GM19025 (cell line): ENCODE results near the gene KCNB1.

Source experiments
- ATAC-seq: cut with Tn5 transposase; IDR thresholded peaks from one replicate; pipeline ENCODE4 v1.9.1; 2021; ENCODE audit warnings: mild to moderate bottlenecking, low read depth, moderate library complexity; ENCODE audit not compliant: unreplicated experiment

KCNB1 gene

GRCh38 chr20:49501917-49502316, 19.4 kb upstream of the KCNB1 start:
- ATAC-seq: no peak

DNA sequence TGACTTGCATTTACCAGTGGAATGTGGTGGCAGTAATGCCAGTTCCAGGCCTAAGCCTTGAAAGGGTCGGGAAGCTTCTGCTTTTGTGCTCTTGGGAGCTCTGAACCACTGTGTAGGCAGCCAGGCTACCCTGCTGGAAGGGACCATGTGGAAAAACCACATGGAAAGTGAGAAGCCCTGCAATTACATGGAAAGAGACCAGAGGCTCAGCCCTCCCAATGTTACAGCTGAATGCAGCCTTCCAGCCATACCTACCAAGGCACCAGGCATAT, 14.9 kb upstream of the KCNB1 start:
- no peak for ATAC-seq

GRCh38 chr20:49496553-49497397, 14.3 kb upstream of the KCNB1 start:
- ATAC-seq: no peak

GRCh38 chr20:49496043-49496442, 13.6 kb upstream of the KCNB1 start:
- no peak for ATAC-seq

GRCh38 chr20:49490689-49491088, 8.2 kb upstream of the KCNB1 start:
- ATAC-seq: no peak

DNA sequence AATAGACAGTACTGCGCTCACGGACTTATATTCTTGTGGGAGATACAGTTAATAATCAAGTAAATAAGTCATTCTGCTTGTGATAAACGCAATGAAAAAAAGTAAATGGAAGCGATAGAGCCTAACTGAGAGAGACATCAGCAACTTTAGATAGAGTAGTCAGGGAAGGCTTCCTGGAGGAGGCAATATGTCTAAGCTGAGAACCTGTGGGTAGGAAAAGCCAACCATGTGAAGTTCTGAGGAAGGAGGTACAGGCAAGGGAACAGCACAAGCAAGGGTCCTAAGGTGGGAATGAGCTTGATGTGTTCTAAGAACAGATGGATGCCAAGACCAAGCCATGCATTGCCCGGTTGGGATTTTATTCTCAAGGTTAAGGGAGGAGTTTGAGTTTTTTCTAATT, 7.2 kb upstream of the KCNB1 start:
- no peak for ATAC-seq

GRCh38 chr20:49486064-49486463, 3.6 kb upstream of the KCNB1 start:
- ATAC-seq: no peak

GRCh38 chr20:49485563-49485962, 3.1 kb upstream of the KCNB1 start:
- no peak for ATAC-seq

DNA sequence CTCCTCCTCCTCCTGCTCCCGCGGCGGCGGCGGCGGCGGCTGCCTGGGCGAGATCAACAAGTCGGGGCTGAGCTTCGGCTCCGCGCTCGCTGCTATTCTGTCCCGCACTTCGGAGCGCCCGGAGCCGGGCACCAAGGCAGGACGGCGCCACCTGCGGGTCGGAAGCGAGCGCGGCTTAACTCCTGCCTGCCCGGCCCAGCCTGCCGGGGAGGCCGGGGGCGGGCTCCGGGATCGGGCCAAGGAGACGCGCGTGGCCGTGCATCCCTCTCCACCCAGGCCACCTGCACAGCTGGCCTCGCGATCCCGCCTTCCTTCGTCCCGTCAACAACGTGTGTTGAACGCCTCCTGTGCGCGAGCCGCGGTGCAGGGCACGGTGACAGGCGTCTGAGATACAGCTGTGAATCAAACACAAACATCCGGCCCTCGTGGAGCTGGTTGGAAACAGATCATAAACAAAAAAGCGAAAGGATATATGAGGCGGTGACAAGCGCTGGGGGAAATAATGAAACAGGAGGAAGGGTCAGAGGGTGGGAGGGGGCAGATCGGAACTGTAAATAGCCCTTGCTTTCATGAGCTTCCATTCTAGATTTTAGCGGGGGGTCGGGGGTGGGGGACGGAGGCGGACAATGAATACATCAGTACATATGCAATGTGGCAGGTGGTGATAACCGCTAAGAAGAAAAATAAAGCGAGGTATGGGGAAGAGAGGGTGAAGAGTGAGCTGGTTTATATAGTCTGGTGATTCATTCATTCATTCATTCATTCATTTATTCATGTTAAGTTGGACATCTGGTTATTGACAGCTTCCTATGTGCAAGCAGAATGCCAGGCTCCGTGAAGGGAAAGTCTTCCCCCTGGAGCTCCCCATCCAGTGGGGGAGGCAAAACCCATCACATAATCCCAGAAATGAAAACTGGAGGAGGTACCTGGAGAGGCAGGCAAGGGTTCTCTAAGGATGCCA, 2.0 kb upstream of the KCNB1 start:
- no peak for ATAC-seq

- ATAC-seq: no peak
These were observed 1.2 kb upstream of the KCNB1 start for GRCh38 chr20:49483696-49484123.

GRCh38 chr20:49483018-49483695, 689 bp upstream of the KCNB1 start:
- no peak for ATAC-seq

DNA sequence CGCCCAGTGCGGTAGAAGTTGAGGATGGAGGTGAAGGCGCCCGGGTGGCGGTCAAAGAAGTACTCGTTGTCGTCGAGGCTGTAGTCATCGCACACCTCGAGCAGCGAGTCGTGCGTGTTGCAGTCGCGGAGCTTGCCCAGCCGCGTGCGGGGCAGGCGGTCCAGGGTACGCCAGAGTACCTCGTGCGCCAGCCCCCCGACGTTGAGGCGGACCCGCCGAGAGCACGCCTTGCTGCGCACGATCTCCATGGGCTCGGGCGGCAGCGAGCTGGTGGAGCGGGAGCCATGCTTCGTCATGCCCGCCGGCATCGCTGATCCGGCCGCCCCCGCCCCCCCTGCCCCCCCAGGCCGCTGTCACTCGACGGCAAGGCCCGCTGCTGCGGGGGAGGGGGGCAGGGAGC, 295 bp downstream of the KCNB1 start:
- no peak for ATAC-seq

GRCh38 chr20:49481116-49481515, 1.4 kb downstream of the KCNB1 start:
- no peak for ATAC-seq

- no peak for ATAC-seq
These were observed 2.2 kb downstream of the KCNB1 start for GRCh38 chr20:49480236-49480635.

DNA sequence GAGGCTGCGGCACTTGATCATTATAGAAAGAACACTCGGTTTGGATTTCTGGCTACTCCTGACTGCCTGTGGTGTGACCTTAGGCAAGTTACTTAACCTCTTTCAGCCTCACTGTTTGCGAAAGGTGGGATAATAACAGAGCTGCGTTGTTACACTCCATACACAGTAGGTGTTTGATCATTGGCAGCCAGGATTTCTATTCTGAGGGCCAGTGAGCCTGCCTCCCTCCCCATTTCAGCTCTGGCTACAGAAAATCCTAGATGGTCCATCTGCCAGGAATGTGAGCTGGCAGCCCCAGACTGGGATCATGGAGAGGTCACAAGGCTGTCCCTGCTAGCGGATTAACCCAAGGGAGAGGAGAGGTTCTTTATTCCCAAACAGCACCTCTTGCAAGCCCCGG, 2.7 kb downstream of the KCNB1 start:
- ATAC-seq: no peak

DNA sequence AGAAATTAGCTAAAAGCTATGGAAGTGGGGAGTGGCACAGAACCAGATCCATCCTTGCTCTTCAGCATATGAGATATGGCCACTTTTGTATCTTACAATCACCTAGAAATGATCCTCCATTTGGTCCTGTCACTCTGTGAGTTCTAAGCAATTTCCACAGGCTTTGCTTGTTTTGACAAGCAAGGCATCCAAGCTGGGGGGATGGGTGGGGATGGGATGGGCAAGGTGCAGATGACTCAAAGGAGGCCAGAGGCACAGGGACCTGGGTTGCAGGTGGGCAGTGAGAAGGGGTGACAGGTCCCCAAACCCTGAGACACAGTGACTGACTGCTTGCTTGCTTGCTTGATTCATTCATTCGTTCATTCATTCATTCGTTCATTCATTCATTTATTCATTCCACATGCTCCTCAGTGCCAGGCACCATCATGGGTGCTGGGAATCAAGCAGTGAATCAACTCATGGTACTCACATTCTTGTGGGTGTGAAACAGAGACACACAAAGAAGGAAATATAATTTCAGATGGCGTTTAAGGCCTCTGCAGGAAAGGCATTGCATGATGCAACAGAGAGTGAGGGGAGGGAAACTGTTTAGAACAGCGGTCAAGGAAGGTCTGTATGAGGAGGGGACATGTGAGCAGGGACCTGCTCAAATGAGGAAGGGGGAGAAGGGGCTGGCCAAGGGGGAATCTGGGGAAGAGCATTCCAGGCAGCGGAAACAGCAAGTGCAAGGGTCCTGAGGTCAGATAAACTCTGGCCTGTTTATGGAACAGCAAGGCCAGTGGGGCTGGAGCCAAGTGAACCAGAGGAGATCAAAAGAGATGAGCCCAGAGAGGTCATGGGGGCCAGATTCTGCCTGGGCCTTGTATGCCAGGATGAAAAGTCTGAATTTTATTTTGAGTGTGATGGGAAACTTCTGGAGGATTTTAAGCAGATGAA, 3.4 kb downstream of the KCNB1 start:
- no peak for ATAC-seq

- no peak for ATAC-seq
These were observed 4.2 kb downstream of the KCNB1 start for GRCh38 chr20:49478266-49478665.

GRCh38 chr20:49477200-49477599, 5.3 kb downstream of the KCNB1 start:
- ATAC-seq: no peak

- ATAC-seq: no peak
These were observed 6.5 kb downstream of the KCNB1 start for GRCh38 chr20:49476016-49476355.
